Activated CD4-positive, alpha-beta T cell treated with anti-CD3 and anti-CD28 coated beads, Interleukin-2, amount 50 U/mL, for 4 hours (primary cell): ENCODE measurements around the gene GNAQ.

Source experiments
- DNase-seq, 2 experiments: peaks; one replicate each; pipeline ENCODE4 v3.0.0-alpha.2; 2020

The GNAQ gene

DNA sequence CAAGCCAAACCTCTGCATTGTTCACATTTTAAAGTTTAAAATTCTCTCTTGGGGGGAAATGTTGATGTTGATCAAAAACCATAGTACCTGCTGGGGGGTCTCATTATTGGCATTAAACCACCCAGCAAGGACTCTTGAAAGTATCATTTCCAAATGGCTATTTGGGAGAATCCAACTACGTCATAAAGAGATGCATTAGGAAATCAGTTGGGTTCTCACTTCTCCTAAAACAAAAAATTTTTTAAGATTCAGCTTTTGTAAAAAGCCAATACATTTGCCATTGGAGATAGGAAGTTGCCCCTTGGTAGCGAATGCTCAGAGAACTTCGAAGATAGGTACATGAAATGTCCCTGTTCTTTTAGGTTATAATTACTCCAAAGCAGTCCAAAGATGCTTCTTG lies 96.4 kb downstream of the GNAQ start:
- no peak for DNase-seq

GRCh38 chr9:77933976-77934375 lies 97.6 kb downstream of the GNAQ start:
- no peak for DNase-seq

- no peak for DNase-seq
These were observed 98.6 kb downstream of the GNAQ start for GRCh38 chr9:77933019-77933418.

- DNase-seq: no peak
These were observed 101.7 kb downstream of the GNAQ start for GRCh38 chr9:77929942-77930341.

DNA sequence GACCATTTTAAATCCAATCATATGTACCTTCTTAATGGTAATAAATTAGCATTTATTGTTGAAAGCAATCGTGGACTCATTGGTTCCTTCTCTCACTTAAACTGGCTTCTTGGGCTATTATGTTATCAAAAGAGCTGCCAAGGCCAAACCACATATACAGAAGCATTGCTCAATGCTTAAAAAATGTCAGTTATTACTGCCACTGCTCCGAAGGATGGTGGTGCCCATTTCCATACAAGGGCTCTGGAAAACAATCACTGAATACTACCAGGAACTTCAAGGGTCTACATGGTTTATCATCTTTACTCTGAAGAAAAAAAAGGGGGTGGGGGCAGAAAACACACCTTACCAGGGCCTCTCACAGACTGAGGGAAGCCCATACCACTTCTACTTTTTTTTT lies 104.3 kb downstream of the GNAQ start:
- no peak for DNase-seq

DNA sequence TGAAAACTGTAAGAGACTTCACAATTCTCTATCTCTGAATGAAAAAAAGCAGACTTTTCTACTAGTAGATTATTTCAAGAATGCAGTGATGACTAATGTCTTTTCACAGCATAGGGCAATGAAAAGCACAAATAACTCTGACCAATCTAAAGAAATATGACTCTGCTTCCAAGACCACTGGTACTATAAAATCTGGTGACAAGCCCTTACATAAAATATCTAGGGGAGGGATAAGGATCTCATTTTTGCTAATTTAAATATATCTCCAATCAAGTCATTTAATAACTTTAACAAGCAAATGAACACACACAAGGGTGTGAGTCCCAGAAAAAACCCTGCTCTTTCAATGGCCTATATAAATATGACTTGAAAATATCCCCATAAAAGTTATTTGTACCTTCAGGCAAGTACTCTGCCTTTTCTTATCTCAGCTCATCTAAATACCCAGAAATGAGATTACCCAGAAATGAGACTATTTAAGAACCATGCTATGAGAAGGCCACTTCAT lies 105.2 kb downstream of the GNAQ start:
- DNase-seq: no peak

DNA sequence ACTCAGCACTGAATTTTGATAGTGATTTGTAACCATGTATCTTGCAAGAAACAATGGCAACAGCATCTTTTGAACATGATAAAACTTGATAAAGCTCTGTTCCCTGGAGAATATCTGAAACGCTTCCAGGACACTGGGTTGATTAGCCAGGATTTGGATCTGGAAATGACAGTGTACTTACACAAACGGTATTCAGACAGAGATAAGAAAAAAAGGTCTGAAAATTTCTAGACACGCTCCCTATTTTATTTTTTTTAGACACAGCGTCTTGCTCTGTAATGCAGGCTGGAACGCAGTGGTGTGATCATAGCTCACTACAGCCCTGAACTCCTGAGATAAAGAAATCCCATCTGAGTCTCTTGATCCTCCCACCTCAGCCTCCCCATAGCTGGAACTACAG lies 109.0 kb downstream of the GNAQ start:
- DNase-seq: no peak

- no peak for DNase-seq
These were observed 113.8 kb downstream of the GNAQ start for GRCh38 chr9:77917800-77918199.

DNA sequence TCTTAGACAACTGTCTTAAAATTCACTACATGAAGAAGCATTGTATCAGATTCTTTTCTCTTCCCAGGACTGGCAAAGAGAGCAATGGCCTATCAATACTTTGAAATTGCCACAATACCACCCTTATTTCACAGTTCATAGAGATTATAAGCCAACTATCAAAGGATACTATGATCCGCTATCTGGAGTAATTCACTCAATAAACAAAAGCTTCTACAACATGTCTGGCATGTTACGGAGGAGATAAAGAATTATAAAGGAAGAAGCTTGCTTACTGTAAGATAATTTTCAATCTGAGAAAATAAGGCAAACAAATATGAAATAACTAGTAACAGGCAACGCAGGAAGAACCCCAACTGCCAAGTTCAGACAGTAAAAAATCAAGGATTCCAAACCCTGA lies 114.8 kb downstream of the GNAQ start:
- no peak for DNase-seq

DNA sequence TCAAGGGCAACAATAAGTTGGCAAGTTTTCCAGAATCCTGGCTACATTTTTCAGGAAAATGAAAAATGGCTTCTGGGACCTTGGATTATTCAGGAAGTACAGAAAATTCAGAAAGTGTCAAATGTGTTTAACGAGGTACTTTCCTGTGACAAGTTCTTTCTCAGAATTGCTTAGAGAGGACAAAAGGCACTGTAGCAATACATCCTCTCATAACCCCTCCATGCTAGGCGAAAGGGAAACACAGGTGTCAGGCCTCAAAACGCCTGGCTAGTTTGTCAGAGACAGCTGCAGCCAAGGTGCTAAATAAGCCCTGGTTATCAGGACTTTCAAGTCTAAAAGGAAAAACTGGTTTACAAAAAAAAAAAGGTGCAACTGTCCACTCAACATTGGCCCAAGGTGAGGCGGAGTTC lies 115.2 kb downstream of the GNAQ start:
- DNase-seq: no peak

GRCh38 chr9:77915744-77916143 lies 115.9 kb downstream of the GNAQ start:
- no peak for DNase-seq

DNA sequence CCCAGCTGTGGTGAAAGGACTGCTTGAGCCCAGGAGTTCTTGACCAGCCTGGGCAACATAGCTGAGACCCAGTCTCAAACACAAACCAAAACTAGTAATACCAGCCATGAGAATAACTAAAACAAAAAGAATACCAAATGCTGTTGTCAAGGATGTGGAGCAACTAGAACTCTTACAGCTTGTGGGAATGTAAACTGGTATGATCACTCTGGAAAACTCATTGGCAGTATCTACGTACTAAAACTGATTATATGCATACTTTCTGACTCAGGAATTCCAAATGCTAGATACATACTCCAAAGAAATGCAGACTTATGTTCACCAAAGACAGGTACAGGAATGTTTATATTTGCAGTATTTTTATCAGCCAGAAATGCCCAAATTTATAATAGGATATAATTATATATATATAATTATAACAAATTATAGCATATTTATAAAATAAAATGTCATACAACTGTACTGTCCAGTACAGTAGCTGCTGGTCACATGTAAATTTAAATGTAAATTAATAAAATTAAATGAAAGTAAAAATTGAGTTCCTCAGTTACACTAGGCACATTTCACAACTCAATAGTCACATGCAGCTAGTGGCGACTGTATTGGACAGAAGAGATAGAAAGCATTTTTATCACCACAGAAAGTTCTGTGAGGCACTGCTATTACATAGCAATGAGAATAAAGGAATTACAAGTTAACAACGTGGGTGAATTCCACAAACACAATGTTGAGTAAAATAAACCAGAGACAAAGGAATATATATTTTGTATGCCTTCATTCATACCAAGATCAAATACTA lies 118.5 kb downstream of the GNAQ start:
- no peak for DNase-seq

DNA sequence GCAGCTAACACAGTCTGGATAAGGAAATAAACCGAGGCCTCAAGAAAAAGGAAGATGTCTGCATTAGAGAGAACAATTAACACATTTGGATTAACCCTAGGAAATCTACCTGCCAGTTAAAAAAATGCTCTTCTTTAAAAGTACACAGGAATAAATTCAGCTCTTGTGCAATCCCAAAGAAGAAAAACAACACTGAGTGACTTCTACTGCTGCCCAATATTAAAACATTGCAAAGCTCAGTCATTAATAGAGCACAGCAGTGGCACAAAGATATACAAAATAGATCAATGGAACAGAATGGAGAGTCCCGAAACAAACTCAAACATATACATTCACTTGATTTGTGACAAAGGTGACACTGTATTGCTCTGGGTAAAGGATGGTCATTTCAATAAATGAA lies 119.7 kb downstream of the GNAQ start:
- no peak for DNase-seq

DNA sequence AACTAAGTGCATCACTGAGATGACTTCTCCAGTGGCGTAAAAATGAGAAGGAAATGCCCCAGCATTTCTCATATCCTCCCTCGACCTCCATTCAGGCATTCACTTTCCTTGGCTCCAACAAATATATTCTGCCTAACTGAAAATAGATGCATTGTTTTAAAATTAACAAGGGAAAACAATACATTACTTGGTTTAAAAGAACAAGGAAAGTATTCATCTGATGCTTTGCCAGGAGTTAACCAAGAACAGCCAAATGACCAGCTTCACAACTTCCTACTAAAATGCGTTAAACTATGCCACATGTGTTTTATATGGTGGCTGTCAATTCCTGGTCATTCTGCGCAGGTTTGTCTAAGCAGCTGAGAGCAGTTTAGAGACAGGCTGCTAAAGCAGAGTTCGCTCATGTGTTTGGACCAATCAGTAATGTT lies 121.4 kb downstream of the GNAQ start:
- DNase-seq: no peak

DNA sequence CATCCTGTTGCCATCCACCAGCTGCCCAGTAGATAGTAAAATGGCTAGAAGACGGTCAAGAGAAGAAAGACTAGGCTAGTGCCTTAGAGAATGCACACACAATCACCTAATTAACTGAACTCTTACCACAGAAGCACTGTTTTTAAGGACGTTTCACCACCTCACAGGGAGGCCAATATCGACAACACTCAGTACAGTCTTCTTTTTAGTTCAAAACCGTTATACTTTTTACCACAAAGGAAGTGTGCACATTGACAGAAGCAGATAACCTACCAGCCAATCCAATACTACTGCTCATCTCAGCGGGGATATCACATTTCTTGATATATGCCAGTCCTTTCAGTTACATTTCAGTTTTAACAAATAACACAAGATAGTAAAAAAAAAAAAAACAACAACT lies 122.3 kb downstream of the GNAQ start:
- DNase-seq: no peak

DNA sequence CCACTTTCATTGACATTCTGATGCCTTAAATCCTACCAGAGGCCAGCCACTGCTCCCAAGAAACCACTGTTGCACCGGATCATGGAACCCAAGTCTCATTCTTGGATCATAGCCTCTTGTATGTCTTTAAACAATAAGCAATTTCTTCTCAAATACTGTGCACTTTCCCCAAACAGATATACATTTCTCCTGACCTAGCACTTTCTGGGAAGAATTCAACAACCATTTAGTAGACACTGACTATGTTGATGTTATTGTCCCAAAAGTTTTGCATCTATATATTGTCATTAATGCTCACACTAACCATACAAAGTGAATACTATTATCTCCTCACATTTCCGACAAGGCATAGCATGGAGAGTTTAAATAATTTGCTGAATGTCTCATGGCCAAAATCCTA lies 123.3 kb downstream of the GNAQ start:
- no peak for DNase-seq

- DNase-seq: no peak
These were observed 124.0 kb downstream of the GNAQ start for GRCh38 chr9:77907585-77907984.

DNA sequence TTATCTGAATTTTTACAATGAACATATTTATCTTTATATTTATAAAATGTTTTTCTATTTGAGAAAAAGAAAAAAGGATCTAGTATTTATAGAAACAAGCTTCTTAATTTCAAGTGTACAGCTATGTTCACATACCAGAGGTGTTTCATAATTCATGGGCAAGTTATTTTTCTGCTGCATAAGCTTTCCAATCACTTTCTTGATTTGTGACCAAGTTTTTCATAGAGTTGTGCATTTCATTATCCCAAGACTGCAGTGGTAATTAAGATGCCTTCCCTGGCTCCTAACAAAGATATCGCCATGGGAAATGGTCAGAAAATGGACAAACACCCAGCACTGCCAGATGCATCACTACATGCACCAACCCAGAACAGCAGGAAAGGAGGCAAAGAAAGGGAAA lies 124.6 kb downstream of the GNAQ start:
- DNase-seq: no peak

- DNase-seq: no peak
These were observed 127.8 kb downstream of the GNAQ start for GRCh38 chr9:77903666-77904285.

DNA sequence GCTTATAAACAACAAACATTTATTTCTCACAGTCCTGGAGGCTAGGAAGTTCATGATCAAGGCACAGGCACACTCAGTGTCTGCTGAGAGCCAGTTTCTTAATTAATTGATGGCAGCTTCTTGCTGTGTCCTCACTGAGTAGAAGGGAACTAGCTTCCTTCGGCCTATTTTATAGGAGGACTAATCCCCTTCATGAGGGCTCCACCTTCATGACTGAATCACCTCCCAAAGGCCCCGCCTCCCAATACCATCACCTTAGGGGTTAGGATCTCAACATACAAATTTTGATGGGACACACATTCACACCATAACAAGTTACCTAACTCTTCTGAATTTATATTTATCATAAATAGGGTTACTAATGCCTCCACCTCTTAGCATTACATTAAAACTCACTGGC lies 129.8 kb downstream of the GNAQ start:
- DNase-seq: no peak

GRCh38 chr9:77901018-77901417 lies 130.6 kb downstream of the GNAQ start:
- no peak for DNase-seq

GRCh38 chr9:77899679-77900354 lies 131.8 kb downstream of the GNAQ start:
- DNase-seq: no peak

DNA sequence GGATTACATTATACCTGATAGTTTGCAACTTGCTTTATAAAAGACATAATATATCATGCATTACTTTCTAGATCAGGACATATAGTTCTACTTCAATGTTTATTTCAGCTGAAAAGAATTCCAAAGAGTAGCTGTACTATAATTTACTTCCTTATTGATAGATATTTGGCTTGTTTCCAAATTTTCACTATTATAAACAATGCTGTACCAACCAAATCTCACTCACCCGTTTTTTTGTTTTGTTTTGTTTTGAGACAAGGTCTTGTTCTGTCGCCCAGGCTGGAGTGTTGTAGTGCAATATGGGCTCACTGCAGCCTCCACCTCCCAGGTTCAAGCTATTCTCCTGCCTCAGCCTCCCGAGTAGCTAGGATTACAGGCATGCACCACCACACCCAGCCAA lies 132.7 kb downstream of the GNAQ start:
- DNase-seq: no peak
